Activated CD8-positive, alpha-beta T cell treated with anti-CD3 and anti-CD28 coated beads, Interleukin-2, amount 10 ng/mL, durations not matched to agents 7 days and 5 days (primary cell): Measurements from ENCODE around the gene HES6. TPM values are rescaled to one million over a fixed set of nuclear protein-coding genes. Genes with fewer than 3 reads are reported as not detected.

Source experiments
- ATAC-seq: fragments of 150-1000 bp; cut with Tn5 transposase; one replicate; pipeline ENCODE4 v1.10.0; 2021; ENCODE audit warnings: moderate library complexity
- CTCF ChIA-PET: fragments of 350-600 bp; sonication (Branson Sonifier 250); formaldehyde crosslinking; loops from one replicate; lab custom pipeline; 2021; ENCODE audit warnings: antibody characterized with exemption; lab: Charles Lee
- POLR2A ChIA-PET: fragments of 350-600 bp; sonication (Branson Sonifier 250); formaldehyde crosslinking; loops from one replicate; lab custom pipeline; 2021; ENCODE audit warnings: antibody characterized with exemption; lab: Charles Lee
- DNase-seq: peaks from one replicate; pipeline ENCODE4 v3.0.0-alpha.2; 2020
- H3K27ac Mint-ChIP-seq: one replicate; pipeline ENCODE4 v1.8.0; 2021; ENCODE audit warnings: mild to moderate bottlenecking, mixed read lengths
- H3K27me3 Mint-ChIP-seq: one replicate; pipeline ENCODE4 v1.8.0; 2021; ENCODE audit warnings: low read depth, mixed read lengths
- H3K36me3 Mint-ChIP-seq: one replicate; pipeline ENCODE4 v1.8.0; 2021; ENCODE audit warnings: low read depth, mixed read lengths
- H3K4me1 Mint-ChIP-seq: one replicate; pipeline ENCODE4 v1.8.0; 2021; ENCODE audit warnings: low read depth, mixed read lengths
- H3K4me3 Mint-ChIP-seq: one replicate; pipeline ENCODE4 v1.8.0; 2021; ENCODE audit warnings: mild to moderate bottlenecking, mixed read lengths
- H3K9me3 Mint-ChIP-seq: one replicate; pipeline ENCODE4 v1.8.0; 2022; ENCODE audit warnings: mixed read lengths; ENCODE audit not compliant: insufficient read depth
- total RNA-seq, 2 experiments: library from RNA; stranded (reverse); gene quantifications; one replicate each; pipeline ENCODE4 v1.2.3, GENCODE V29; 2021

HES6 gene
- total RNA-seq, 2 experiments from 2014 or later: 4.7 to 4.8 TPM

- POLR2A ChIA-PET: no interaction called here
- ATAC-seq: no peak
- no peak overlapping the region for H3K27ac Mint-ChIP-seq
Measured at GRCh38 chr2:238271061-238271554, 31.3 kb upstream of the HES6 start.

GRCh38 chr2:238270606-238271005 lies 30.8 kb upstream of the HES6 start:
- DNase-seq (no peak), ATAC-seq (no peak)
- CTCF ChIA-PET: interaction anchor here (1.8 kb wide), 1 partner anchor 10 kb away, joined by 4 read pairs; no protein-coding TSS in a partner anchor

More at GRCh38 chr2:238271061-238271554, 31.3 kb upstream of the HES6 start:
- no peaks in the 10 kb centered on the region for H3K27me3 Mint-ChIP-seq
- DNase-seq: no peak
- H3K9me3 Mint-ChIP-seq: no peaks in the 10 kb centered on the region
- CTCF ChIA-PET: interaction anchor here (1.8 to 2.7 kb wide), 2 partner anchors 7 to 10 kb away, joined by 4 to 13 read pairs; no protein-coding TSS in a partner anchor
- H3K4me3 Mint-ChIP-seq: no peak overlapping the region
- no peaks in the 10 kb centered on the region for H3K4me1 Mint-ChIP-seq
- peaks cover 31% of the 10 kb centered on the region for H3K36me3 Mint-ChIP-seq

GRCh38 chr2:238269741-238270140 lies 29.9 kb upstream of the HES6 start:
- Mint-ChIP-seq H3K27ac (no peak overlapping the region), H3K4me1 (no peaks in the 10 kb centered on the region), H3K9me3 (no peaks in the 10 kb centered on the region), H3K27me3 (no peaks in the 10 kb centered on the region), H3K36me3 (peaks cover 29% of the 10 kb centered on the region), H3K4me3 (no peak overlapping the region)
- POLR2A ChIA-PET: no interaction called here
- ATAC-seq (no peak), DNase-seq (no peak)
- CTCF ChIA-PET: interaction anchor here (1.8 kb wide), 1 partner anchor 9 kb away, joined by 4 read pairs; no protein-coding TSS in a partner anchor

More at GRCh38 chr2:238270606-238271005, 30.8 kb upstream of the HES6 start:
- Mint-ChIP-seq H3K27ac (no peak overlapping the region), H3K4me1 (no peaks in the 10 kb centered on the region), H3K4me3 (no peak overlapping the region), H3K36me3 (peaks cover 31% of the 10 kb centered on the region), H3K9me3 (no peaks in the 10 kb centered on the region), H3K27me3 (no peaks in the 10 kb centered on the region)
- POLR2A ChIA-PET: no interaction called here

- H3K9me3 Mint-ChIP-seq: no peaks in the 10 kb centered on the region
- no peak overlapping the region for H3K4me3 Mint-ChIP-seq
- no peak for DNase-seq
- H3K27me3 Mint-ChIP-seq: no peaks in the 10 kb centered on the region
- H3K4me1 Mint-ChIP-seq: peaks cover 5% of the 10 kb centered on the region
- ChIA-PET POLR2A (no interaction called here), CTCF (interaction anchor here (0.6 to 1.3 kb wide), 2 partner anchors 32 to 109 kb away, joined by 3 read pairs; no protein-coding TSS in a partner anchor)
- no peak overlapping the region for H3K27ac Mint-ChIP-seq
- ATAC-seq: no peak
- H3K36me3 Mint-ChIP-seq: peaks cover 21% of the 10 kb centered on the region
Measured at GRCh38 chr2:238267884-238268680, 28.2 kb upstream of the HES6 start.

- no peak for ATAC-seq
- no peak for DNase-seq
- no peak overlapping the region for H3K4me3 Mint-ChIP-seq
- H3K36me3 Mint-ChIP-seq: peaks cover 19% of the 10 kb centered on the region
- H3K9me3 Mint-ChIP-seq: no peaks in the 10 kb centered on the region
- CTCF ChIA-PET: interaction anchor here (1.3 kb wide), 1 partner anchor 108 kb away, joined by 3 read pairs; no protein-coding TSS in a partner anchor
- POLR2A ChIA-PET: no interaction called here
- no peaks in the 10 kb centered on the region for H3K27me3 Mint-ChIP-seq
- peak overlapping the region; percentile 5 for H3K27ac Mint-ChIP-seq
- peaks cover 5% of the 10 kb centered on the region for H3K4me1 Mint-ChIP-seq
Measured at GRCh38 chr2:238267341-238267710, 27.5 kb upstream of the HES6 start.

GRCh38 chr2:238265605-238266004 lies 25.8 kb upstream of the HES6 start:
- peaks cover 5% of the 10 kb centered on the region for H3K4me1 Mint-ChIP-seq
- ATAC-seq (no peak), DNase-seq (no peak)
- CTCF ChIA-PET: interaction anchor here (1.2 to 3.6 kb wide), 3 partner anchors 64 to 407 kb away, joined by 3 to 17 read pairs (median 4); partner anchors contain the start of gene ILKAP
- no peaks in the 10 kb centered on the region for H3K9me3 Mint-ChIP-seq
- H3K4me3 Mint-ChIP-seq: no peak overlapping the region
- POLR2A ChIA-PET: interaction anchor here (0.7 kb wide), 1 partner anchor 363 kb away, joined by 6 read pairs; no protein-coding TSS in a partner anchor
- no peak overlapping the region for H3K27ac Mint-ChIP-seq
- no peaks in the 10 kb centered on the region for H3K27me3 Mint-ChIP-seq
- peaks cover 14% of the 10 kb centered on the region for H3K36me3 Mint-ChIP-seq

- Mint-ChIP-seq H3K27ac (no peak overlapping the region), H3K4me3 (no peak overlapping the region), H3K27me3 (no peaks in the 10 kb centered on the region), H3K4me1 (peaks cover 5% of the 10 kb centered on the region), H3K9me3 (no peaks in the 10 kb centered on the region), H3K36me3 (peaks cover 19% of the 10 kb centered on the region)
- CTCF ChIA-PET: interaction anchor here (0.9 to 3.6 kb wide), 17 partner anchors 9 to 589 kb away, joined by 3 to 22 read pairs (median 11); partner anchors contain the start of gene ILKAP
- no peak for DNase-seq
- POLR2A ChIA-PET: interaction anchor here (0.9 to 1.1 kb wide), 2 partner anchors 8 to 24 kb away, joined by 3 to 6 read pairs; partner anchors contain the start of gene PER2
- no peak for ATAC-seq
Measured at GRCh38 chr2:238264072-238264460, 24.2 kb upstream of the HES6 start.

GRCh38 chr2:238263204-238264071 lies 23.6 kb upstream of the HES6 start:
- Mint-ChIP-seq H3K36me3 (peaks cover 19% of the 10 kb centered on the region), H3K27ac (no peak overlapping the region), H3K4me3 (no peak overlapping the region), H3K4me1 (peaks cover 5% of the 10 kb centered on the region), H3K9me3 (no peaks in the 10 kb centered on the region), H3K27me3 (no peaks in the 10 kb centered on the region)
- ChIA-PET CTCF (interaction anchor here (0.6 to 3.6 kb wide), 64 partner anchors 9 to 751 kb away, joined by 3 to 22 read pairs (median 4); partner anchors contain the start of genes HES6 and ILKAP), POLR2A (interaction anchor here (0.9 to 1.1 kb wide), 2 partner anchors 9 to 25 kb away, joined by 3 to 6 read pairs; partner anchors contain the start of gene PER2)
- DNase-seq: peak; percentile 85
- ATAC-seq: peak; percentile 81

- H3K4me3 Mint-ChIP-seq: no peak overlapping the region
- peaks cover 15% of the 10 kb centered on the region for H3K36me3 Mint-ChIP-seq
- DNase-seq (no peak), ATAC-seq (no peak)
- POLR2A ChIA-PET: no interaction called here
- peaks cover 5% of the 10 kb centered on the region for H3K4me1 Mint-ChIP-seq
- CTCF ChIA-PET: interaction anchor here (0.6 to 3.6 kb wide), 60 partner anchors 9 to 750 kb away, joined by 3 to 22 read pairs (median 4); partner anchors contain the start of genes HES6 and ILKAP
- H3K27ac Mint-ChIP-seq: no peak overlapping the region
- no peaks in the 10 kb centered on the region for H3K27me3 Mint-ChIP-seq
- H3K9me3 Mint-ChIP-seq: no peaks in the 10 kb centered on the region
Measured at GRCh38 chr2:238262496-238263122, 22.8 kb upstream of the HES6 start.

GRCh38 chr2:238261718-238262375 lies 22.0 kb upstream of the HES6 start:
- H3K4me3 Mint-ChIP-seq: no peak overlapping the region
- no peaks in the 10 kb centered on the region for H3K27me3 Mint-ChIP-seq

More at GRCh38 chr2:238261718-238262375, 22.0 kb upstream of the HES6 start:
- POLR2A ChIA-PET: no interaction called here
- Mint-ChIP-seq H3K4me1 (peaks cover 5% of the 10 kb centered on the region), H3K27ac (no peak overlapping the region), H3K9me3 (no peaks in the 10 kb centered on the region), H3K36me3 (peaks cover 9% of the 10 kb centered on the region)
- ATAC-seq: no peak
- no peak for DNase-seq
- CTCF ChIA-PET: interaction anchor here (1.3 to 2.2 kb wide), 5 partner anchors 8 to 404 kb away, joined by 4 to 22 read pairs (median 8); no protein-coding TSS in a partner anchor
